Measurements from ENCODE around the gene ACTA1.

The ACTA1 gene

GRCh38 chr1:229392936-229393335, 41.0 kb downstream of the ACTA1 start:
- Histone ChIP-seq H3K36me3 (ENCODE audit: control insufficient read depth, insufficient read depth, low read length) (no peaks in the 10 kb centered on the region), H3K9me3 (ENCODE audit: control insufficient read depth, low read length) (no peaks in the 10 kb centered on the region), H3K4me3 (ENCODE audit: extremely low read depth, insufficient read depth, low read length, poor library complexity, severe bottlenecking) (no peak overlapping the region), H3K4me1 (ENCODE audit: control insufficient read depth, insufficient read depth, low read length, poor library complexity, severe bottlenecking) (peaks cover 3% of the 10 kb centered on the region), H3K27ac (ENCODE audit: low read depth, low read length, severe bottlenecking) (no peak overlapping the region)
- WGBS, 2 experiments (ENCODE audit: insufficient coverage in 2 of 2): 97 to 100% methylated on average over 2 to 3 of the region's 4 CpGs

GRCh38 chr1:229390130-229390529, 43.8 kb downstream of the ACTA1 start:
- Histone ChIP-seq H3K9me3 (ENCODE audit: control insufficient read depth, low read length) (no peaks in the 10 kb centered on the region), H3K4me3 (ENCODE audit: extremely low read depth, insufficient read depth, low read length, poor library complexity, severe bottlenecking) (no peak overlapping the region), H3K4me1 (ENCODE audit: control insufficient read depth, insufficient read depth, low read length, poor library complexity, severe bottlenecking) (no peaks in the 10 kb centered on the region), H3K27ac (ENCODE audit: low read depth, low read length, severe bottlenecking) (no peak overlapping the region), H3K36me3 (ENCODE audit: control insufficient read depth, insufficient read depth, low read length) (no peaks in the 10 kb centered on the region)
- 93 to 96% methylated on average over 6 to 7 of the region's 7 CpGs for WGBS, 2 experiments (ENCODE audit: insufficient coverage in 2 of 2)

- Histone ChIP-seq H3K27ac (ENCODE audit: low read depth, low read length, severe bottlenecking) (no peak overlapping the region), H3K4me1 (ENCODE audit: control insufficient read depth, insufficient read depth, low read length, poor library complexity, severe bottlenecking) (no peaks in the 10 kb centered on the region), H3K36me3 (ENCODE audit: control insufficient read depth, insufficient read depth, low read length) (no peaks in the 10 kb centered on the region), H3K9me3 (ENCODE audit: control insufficient read depth, low read length) (no peaks in the 10 kb centered on the region), H3K4me3 (ENCODE audit: extremely low read depth, insufficient read depth, low read length, poor library complexity, severe bottlenecking) (no peak overlapping the region)
- WGBS, 2 experiments (ENCODE audit: insufficient coverage in 2 of 2): 80 to 94% methylated on average over 3 to 5 of the region's 7 CpGs
These were observed 44.9 kb downstream of the ACTA1 start for GRCh38 chr1:229388897-229389580.

GRCh38 chr1:229385853-229386456, 47.9 kb downstream of the ACTA1 start:
- 91 to 95% methylated on average over 8 of the region's 8 CpGs for WGBS, 2 experiments (ENCODE audit: insufficient coverage in 2 of 2)
- H3K4me1 ChIP-seq (ENCODE audit: control insufficient read depth, insufficient read depth, low read length, poor library complexity, severe bottlenecking): peaks cover 5% of the 10 kb centered on the region

GRCh38 chr1:229384822-229385221, 49.1 kb downstream of the ACTA1 start:
- H3K36me3 ChIP-seq (ENCODE audit: control insufficient read depth, insufficient read depth, low read length): no peaks in the 10 kb centered on the region
- no peak overlapping the region for H3K27ac ChIP-seq (ENCODE audit: low read depth, low read length, severe bottlenecking)
- H3K9me3 ChIP-seq (ENCODE audit: control insufficient read depth, low read length): no peaks in the 10 kb centered on the region
- H3K4me1 ChIP-seq (ENCODE audit: control insufficient read depth, insufficient read depth, low read length, poor library complexity, severe bottlenecking): peaks cover 8% of the 10 kb centered on the region
- WGBS, 2 experiments (ENCODE audit: insufficient coverage in 2 of 2): 85 to 93% methylated on average over 6 of the region's 7 CpGs
- no peak overlapping the region for H3K4me3 ChIP-seq (ENCODE audit: extremely low read depth, insufficient read depth, low read length, poor library complexity, severe bottlenecking)

More at GRCh38 chr1:229385853-229386456, 47.9 kb downstream of the ACTA1 start:
- H3K36me3 ChIP-seq (ENCODE audit: control insufficient read depth, insufficient read depth, low read length): no peaks in the 10 kb centered on the region
- no peak overlapping the region for H3K27ac ChIP-seq (ENCODE audit: low read depth, low read length, severe bottlenecking)
- H3K9me3 ChIP-seq (ENCODE audit: control insufficient read depth, low read length): no peaks in the 10 kb centered on the region
- no peak overlapping the region for H3K4me3 ChIP-seq (ENCODE audit: extremely low read depth, insufficient read depth, low read length, poor library complexity, severe bottlenecking)

- H3K9me3 ChIP-seq (ENCODE audit: control insufficient read depth, low read length): no peaks in the 10 kb centered on the region
- no peak overlapping the region for H3K4me3 ChIP-seq (ENCODE audit: extremely low read depth, insufficient read depth, low read length, poor library complexity, severe bottlenecking)
- no peaks in the 10 kb centered on the region for H3K36me3 ChIP-seq (ENCODE audit: control insufficient read depth, insufficient read depth, low read length)
- H3K27ac ChIP-seq (ENCODE audit: low read depth, low read length, severe bottlenecking): no peak overlapping the region
- peaks cover 8% of the 10 kb centered on the region for H3K4me1 ChIP-seq (ENCODE audit: control insufficient read depth, insufficient read depth, low read length, poor library complexity, severe bottlenecking)
- WGBS, 2 experiments (ENCODE audit: insufficient coverage in 2 of 2): 80 to 90% methylated on average over 1 to 3 of the region's 5 CpGs
These were observed 49.9 kb downstream of the ACTA1 start for GRCh38 chr1:229383961-229384360.

- WGBS, 2 experiments (ENCODE audit: insufficient coverage in 2 of 2): 94 to 100% methylated on average over 2 to 3 of the region's 3 CpGs
- Histone ChIP-seq H3K27ac (ENCODE audit: low read depth, low read length, severe bottlenecking) (no peak overlapping the region), H3K4me3 (ENCODE audit: extremely low read depth, insufficient read depth, low read length, poor library complexity, severe bottlenecking) (no peak overlapping the region), H3K9me3 (ENCODE audit: control insufficient read depth, low read length) (no peaks in the 10 kb centered on the region), H3K4me1 (ENCODE audit: control insufficient read depth, insufficient read depth, low read length, poor library complexity, severe bottlenecking) (peaks cover 8% of the 10 kb centered on the region), H3K36me3 (ENCODE audit: control insufficient read depth, insufficient read depth, low read length) (no peaks in the 10 kb centered on the region)
These were observed 50.7 kb downstream of the ACTA1 start for GRCh38 chr1:229383188-229383587.
